HG03460 (cell line): ENCODE data around the gene NMB.

ENCODE experiments used
- ATAC-seq: cut with Tn5 transposase; IDR thresholded peaks from one replicate; pipeline ENCODE4 v1.9.1; 2021; ENCODE audit not compliant: unreplicated experiment

Gene NMB

GRCh38 chr15:84620626-84621025, 37.4 kb downstream of the NMB start:
- ATAC-seq: no peak

- no peak for ATAC-seq
Measured at GRCh38 chr15:84616235-84616634, 41.8 kb downstream of the NMB start.

GRCh38 chr15:84611631-84612030, 46.4 kb downstream of the NMB start:
- no peak for ATAC-seq

- ATAC-seq: no peak
Measured at GRCh38 chr15:84609818-84610525, 48.0 kb downstream of the NMB start.

GRCh38 chr15:84608707-84609284, 49.2 kb downstream of the NMB start:
- ATAC-seq: no peak

- no peak for ATAC-seq
Measured at GRCh38 chr15:84606653-84607120, 51.3 kb downstream of the NMB start.

- ATAC-seq: no peak
Measured at GRCh38 chr15:84605554-84605882, 52.5 kb downstream of the NMB start.
